MM.1S (cell line): Measurements from ENCODE around the gene CCND2.

Source experiments
- CTCF ChIP-seq: fragments of 300-600 bp; sonication (generic); IDR thresholded peaks from 2 replicates; pipeline ENCODE4 v1.5.1; 2016; ENCODE audit warnings: antibody characterized with exemption, low read length, mixed read lengths
- EZH2 ChIP-seq: fragments of 300-600 bp; sonication (generic); optimal IDR thresholded peaks from 2 replicates; pipeline ENCODE3; 2017; ENCODE audit warnings: low read depth, mild to moderate bottlenecking, antibody characterized with exemption, low read length, mixed read lengths
- EZH2phosphoT487 ChIP-seq: fragments of 300-600 bp; sonication (generic); IDR thresholded peaks from 2 replicates; pipeline ENCODE4 v1.6.1; 2018; ENCODE audit warnings: antibody characterized with exemption, low read length

- TF ChIP-seq CTCF (no peak), EZH2 (no peak), EZH2phosphoT487 (no peak)
These were observed 34.9 kb downstream of the CCND2 start for GRCh38 chr12:4308334-4308950.
